CD14-positive monocyte (primary cell): ENCODE measurements around the gene CYP46A1. TPM values are rescaled to one million over a fixed set of nuclear protein-coding genes. Genes with fewer than 3 reads are reported as not detected.

Source experiments
- DNase-seq, 3 donors: peaks; one replicate each; pipeline ENCODE4 v3.0.0-alpha.2; 2011 to 2022
- H2AFZ ChIP-seq: 2 replicates; pipeline ENCODE4 v1.6.0; 2012; ENCODE audit warnings: mild to moderate bottlenecking, low read depth, low read length, inconsistent platforms; ENCODE audit not compliant: insufficient read depth, poor library complexity, severe bottlenecking
- H3K27ac ChIP-seq, 2 donors: 1 replicate in 1 of 2; 2 replicates in 1 of 2; pipeline ENCODE4 v1.5.1; 2012 to 2013; ENCODE audit warnings: low read length in 2 of 2, control low read depth in 1 of 2, inconsistent platforms in 1 of 2, low read depth in 1 of 2, mild to moderate bottlenecking in 1 of 2
- H3K27me3 ChIP-seq, 2 donors: one replicate each; pipeline versions ENCODE4 v1.6.0 to v1.6.1; 2011 to 2013; ENCODE audit warnings: low read length in 2 of 2; ENCODE audit not compliant: control insufficient read depth in 2 of 2, insufficient read depth in 2 of 2
- H3K36me3 ChIP-seq, 2 donors: replicated peaks in 1 of 2; 1 replicate in 1 of 2; 2 replicates in 1 of 2; pipeline versions ENCODE4 v1.5.1 to v1.6.1; 2012 to 2013; ENCODE audit warnings: low read length in 2 of 2, control low read depth in 1 of 2, inconsistent platforms in 1 of 2, mild to moderate bottlenecking in 1 of 2; ENCODE audit not compliant: insufficient read depth in 2 of 2, control insufficient read depth in 1 of 2
- H3K4me1 ChIP-seq, 2 donors: 1 replicate in 1 of 2; 2 replicates in 1 of 2; pipeline versions ENCODE4 v1.5.1 to v1.6.1; 2012 to 2013; ENCODE audit warnings: low read length in 2 of 2, control low read depth in 1 of 2, inconsistent platforms in 1 of 2, mild to moderate bottlenecking in 1 of 2, moderate library complexity in 1 of 2; ENCODE audit not compliant: insufficient read depth in 2 of 2, control insufficient read depth in 1 of 2
- H3K4me2 ChIP-seq: replicated peaks from 2 replicates; pipeline ENCODE3; 2012; ENCODE audit warnings: low read length, moderate library complexity, mild to moderate bottlenecking; ENCODE audit not compliant: poor library complexity, severe bottlenecking; ENCODE audit errors: extremely low read depth
- H3K4me3 ChIP-seq, 3 experiments: fragments of 200-600 bp in 1 of 3; sonication (generic) in 1 of 3; replicated peaks in 1 of 3; 1 replicate in 2 of 3; 2 replicates in 1 of 3; pipeline ENCODE4 v1.5.1; 2011 to 2013; ENCODE audit warnings: low read length in 3 of 3, mild to moderate bottlenecking in 3 of 3, control low read depth in 2 of 3, low read depth in 2 of 3, inconsistent platforms in 1 of 3, moderate library complexity in 1 of 3
- H3K79me2 ChIP-seq: 2 replicates; pipeline ENCODE4 v1.6.0; 2012; ENCODE audit warnings: mild to moderate bottlenecking, control low read depth, inconsistent platforms, low read length, moderate library complexity; ENCODE audit not compliant: insufficient read depth
- H3K9ac ChIP-seq: 2 replicates; pipeline ENCODE4 v1.6.0; 2017; ENCODE audit warnings: low read length, mild to moderate bottlenecking; ENCODE audit not compliant: insufficient read depth, poor library complexity, severe bottlenecking
- H3K9me3 ChIP-seq, 2 donors: replicated peaks in 1 of 2; 1 replicate in 1 of 2; 2 replicates in 1 of 2; pipeline versions ENCODE4 v1.5.1 to v1.6.1; 2012 to 2013; ENCODE audit warnings: low read length in 2 of 2, control low read depth in 1 of 2; ENCODE audit not compliant: control insufficient read depth in 1 of 2, insufficient read depth in 1 of 2
- H4K20me1 ChIP-seq: 2 replicates; pipeline ENCODE4 v1.6.0; 2012; ENCODE audit warnings: mild to moderate bottlenecking, low read length, control low read depth, moderate library complexity; ENCODE audit not compliant: insufficient read depth
- H3K27ac Mint-ChIP-seq, 7 donors: one replicate each; pipeline ENCODE4 v1.8.0; 2020; ENCODE audit warnings: mild to moderate bottlenecking in 7 of 7, mixed read lengths in 7 of 7, moderate library complexity in 6 of 7, inconsistent platforms in 2 of 7
- H3K27me3 Mint-ChIP-seq, 3 donors: one replicate each; pipeline ENCODE4 v1.8.0; 2021 to 2022; ENCODE audit warnings: low read depth in 3 of 3, mild to moderate bottlenecking in 3 of 3, mixed read lengths in 3 of 3, moderate library complexity in 3 of 3, inconsistent platforms in 1 of 3
- H3K36me3 Mint-ChIP-seq, 2 donors: one replicate each; pipeline ENCODE4 v1.8.0; 2020; ENCODE audit warnings: mixed read lengths in 2 of 2, inconsistent platforms in 1 of 2, mild to moderate bottlenecking in 1 of 2
- H3K4me1 Mint-ChIP-seq: one replicate; pipeline ENCODE4 v1.8.0; 2020; ENCODE audit warnings: mild to moderate bottlenecking, mixed read lengths
- H3K4me3 Mint-ChIP-seq, 2 donors: one replicate each; pipeline ENCODE4 v1.8.0; 2020; ENCODE audit warnings: mild to moderate bottlenecking in 2 of 2, mixed read lengths in 2 of 2, moderate library complexity in 1 of 2
- H3K9me3 Mint-ChIP-seq, 7 donors: one replicate each; pipeline ENCODE4 v1.8.0; 2020 to 2022; ENCODE audit warnings: mixed read lengths in 7 of 7, mild to moderate bottlenecking in 6 of 7, moderate library complexity in 6 of 7, inconsistent platforms in 2 of 7
- whole genome bisulfite sequencing: methylation state at CpG from one replicate; pipeline ENCODE4 v1.1.5; 2013; ENCODE audit warnings: missing lambda C conversion rate; ENCODE audit not compliant: insufficient coverage; 5-methylcytosine and 5-hydroxymethylcytosine counted together
- intact Hi-C, 2 donors: fragments of 100-400 bp; cut with micrococcal nuclease; formaldehyde crosslinking; loops; one replicate each; pipeline versions ENCODE4 v1.15.0 to v1.15.1; 2023
- polyA plus RNA-seq, 3 donors: library from polyadenylated mRNA; depleted of rRNA in 1 of 3; unstranded in 2 of 3; stranded (reverse) in 1 of 3; fragments of 300-500 nt in 2 of 3; fragments of >200 nt in 1 of 3; fragmentation: Illumina TruSeq in 2 of 3; gene quantifications; 1 replicate in 2 of 3; 2 replicates in 1 of 3; pipeline ENCODE4 v1.2.3, GENCODE V29; 2012 to 2021
- TF ChIP-seq, protein P1 (sequence below): fragments of 200-600 bp; IDR thresholded peaks from one replicate; pipeline ENCODE4 v1.8.0; 2022; ENCODE audit warnings: antibody characterized with exemption, mild to moderate bottlenecking

The CYP46A1 gene
- polyA plus RNA-seq, 3 donors: not detected

DNA sequence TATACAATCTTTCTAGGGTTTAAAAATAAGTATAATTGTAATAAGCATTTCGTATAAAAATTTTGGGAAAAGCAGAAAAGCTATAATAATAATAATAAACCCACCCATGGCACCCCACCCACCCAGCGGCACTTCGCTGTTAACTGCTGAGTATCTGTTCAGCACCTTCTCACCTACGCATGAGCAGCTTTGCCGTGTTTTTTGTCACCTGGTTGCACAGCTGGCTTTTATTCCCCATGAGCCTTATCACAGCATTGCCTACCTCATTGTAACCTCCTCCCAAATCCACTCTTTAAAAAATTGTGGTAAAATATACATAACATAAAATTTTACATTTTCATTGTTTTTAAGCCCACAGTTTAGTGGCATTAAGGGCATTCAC lies 34.7 kb downstream of the CYP46A1 start:
- Histone ChIP-seq H3K27ac (no peak overlapping the region), H3K4me3 (no peak overlapping the region), H3K9me3 (no peaks in the 10 kb centered on the region), H3K27me3 (no peaks in the 10 kb centered on the region), H2AFZ (no peak overlapping the region), H3K36me3 (no peaks in the 10 kb centered on the region), H3K79me2 (no peaks in the 10 kb centered on the region), H4K20me1 (no peaks in the 10 kb centered on the region), H3K4me1 (no peaks in the 10 kb centered on the region), H3K9ac (no peak overlapping the region), H3K4me2 (no peak overlapping the region)
- Mint-ChIP-seq H3K4me1 (no peaks in the 10 kb centered on the region), H3K27ac (no peak overlapping the region), H3K4me3 (no peak overlapping the region), H3K9me3 (peaks cover 0 to 2% (median 0%) of the 10 kb centered on the region in 7 donors), H3K27me3 (peaks cover 10 to 13% (median 10%) of the 10 kb centered on the region in 3 donors), H3K36me3 (no peaks in the 10 kb centered on the region)
- TF ChIP-seq, protein P1, sequence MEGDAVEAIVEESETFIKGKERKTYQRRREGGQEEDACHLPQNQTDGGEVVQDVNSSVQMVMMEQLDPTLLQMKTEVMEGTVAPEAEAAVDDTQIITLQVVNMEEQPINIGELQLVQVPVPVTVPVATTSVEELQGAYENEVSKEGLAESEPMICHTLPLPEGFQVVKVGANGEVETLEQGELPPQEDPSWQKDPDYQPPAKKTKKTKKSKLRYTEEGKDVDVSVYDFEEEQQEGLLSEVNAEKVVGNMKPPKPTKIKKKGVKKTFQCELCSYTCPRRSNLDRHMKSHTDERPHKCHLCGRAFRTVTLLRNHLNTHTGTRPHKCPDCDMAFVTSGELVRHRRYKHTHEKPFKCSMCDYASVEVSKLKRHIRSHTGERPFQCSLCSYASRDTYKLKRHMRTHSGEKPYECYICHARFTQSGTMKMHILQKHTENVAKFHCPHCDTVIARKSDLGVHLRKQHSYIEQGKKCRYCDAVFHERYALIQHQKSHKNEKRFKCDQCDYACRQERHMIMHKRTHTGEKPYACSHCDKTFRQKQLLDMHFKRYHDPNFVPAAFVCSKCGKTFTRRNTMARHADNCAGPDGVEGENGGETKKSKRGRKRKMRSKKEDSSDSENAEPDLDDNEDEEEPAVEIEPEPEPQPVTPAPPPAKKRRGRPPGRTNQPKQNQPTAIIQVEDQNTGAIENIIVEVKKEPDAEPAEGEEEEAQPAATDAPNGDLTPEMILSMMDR: no peak
- intact Hi-C loops: no loop called here
- no peak for DNase-seq
- no CpG with 5 or more reads among the region's 5 CpGs for WGBS

DNA sequence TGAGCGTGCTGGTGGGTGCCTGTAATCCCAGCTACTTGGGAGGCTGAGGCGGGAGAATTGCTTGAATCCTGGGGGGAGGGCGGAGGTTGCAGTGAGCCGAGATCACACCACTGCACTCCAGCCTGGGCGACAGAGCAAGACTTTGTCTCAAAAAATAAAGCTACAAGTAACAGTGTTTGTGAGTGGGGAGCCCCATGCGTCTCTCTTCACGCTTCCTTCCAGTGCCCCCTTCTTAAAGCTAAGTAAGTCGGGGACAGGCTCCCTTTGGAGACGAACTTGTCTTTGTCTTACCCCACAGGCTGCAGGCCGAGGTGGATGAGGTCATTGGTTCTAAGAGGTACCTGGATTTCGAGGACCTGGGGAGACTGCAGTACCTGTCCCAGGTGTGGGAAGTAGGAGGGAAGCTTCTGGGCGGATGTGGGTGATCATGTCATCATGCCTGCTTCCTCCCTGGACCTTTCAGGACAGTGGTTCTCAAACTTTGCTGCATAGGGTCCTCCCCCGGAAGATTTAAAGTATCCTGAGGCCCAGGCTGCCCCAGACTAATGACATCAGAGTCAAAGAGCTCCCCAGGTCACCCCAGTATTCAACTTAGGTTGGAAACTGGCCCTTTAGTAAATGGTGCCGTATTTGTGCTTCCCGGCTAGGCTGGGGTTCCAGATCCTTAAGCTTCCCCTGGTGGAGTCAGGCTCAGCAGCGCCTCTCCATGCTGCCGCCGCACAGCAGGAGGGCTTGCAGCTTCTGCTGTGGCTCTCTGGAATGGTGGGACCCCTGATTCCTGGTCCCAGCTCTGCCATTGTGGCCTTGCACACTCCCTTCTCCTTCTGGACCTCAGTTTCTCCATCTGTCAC lies 37.1 kb downstream of the CYP46A1 start:
- no peak overlapping the region for H3K9ac ChIP-seq
- H4K20me1 ChIP-seq: no peaks in the 10 kb centered on the region
- Mint-ChIP-seq H3K9me3 (peaks cover 0 to 2% (median 0%) of the 10 kb centered on the region in 7 donors), H3K27ac (no peak overlapping the region), H3K36me3 (no peaks in the 10 kb centered on the region), H3K4me1 (no peaks in the 10 kb centered on the region), H3K4me3 (no peak overlapping the region), H3K27me3 (peaks cover 6 to 12% (median 12%) of the 10 kb centered on the region in 3 donors)
- H3K27me3 ChIP-seq: no peaks in the 10 kb centered on the region
- no peak for DNase-seq
- TF ChIP-seq, protein P1: no peak
- H3K27ac ChIP-seq: no peak overlapping the region
- H3K4me2 ChIP-seq: no peak overlapping the region
- 97% methylated on average over 11 of the region's 18 CpGs for WGBS
- no peaks in the 10 kb centered on the region for H3K9me3 ChIP-seq
- no peaks in the 10 kb centered on the region for H3K4me1 ChIP-seq
- intact Hi-C loops: no loop called here
- H2AFZ ChIP-seq: no peak overlapping the region
- no peak overlapping the region for H3K4me3 ChIP-seq
- no peaks in the 10 kb centered on the region for H3K36me3 ChIP-seq
- no peaks in the 10 kb centered on the region for H3K79me2 ChIP-seq
